CD4-positive, alpha-beta memory T cell (primary cell): ENCODE results near the gene CACNA1B. TPM values are rescaled to one million over a fixed set of nuclear protein-coding genes. Genes with fewer than 3 reads are reported as not detected.

ENCODE experiments used
- CTCF ChIA-PET: fragments of 350-600 bp; sonication (Branson Sonifier 250); formaldehyde crosslinking; loops from one replicate; lab custom pipeline; 2021; ENCODE audit warnings: inconsistent platforms; ENCODE audit not compliant: partially characterized antibody; lab: Charles Lee
- POLR2A ChIA-PET: fragments of 350-600 bp; sonication (Branson Sonifier 250); formaldehyde crosslinking; loops from one replicate; lab custom pipeline; 2021; ENCODE audit not compliant: partially characterized antibody; lab: Charles Lee
- DNase-seq, 5 donors: peaks; one replicate each; pipeline versions ENCODE4 v3.0.0 to v3.0.0-alpha.2; 2020 to 2022; ENCODE audit warnings: mixed read lengths in 1 of 5
- H3K27ac ChIP-seq: one replicate; pipeline ENCODE4 v1.7.0; 2013; ENCODE audit warnings: low read depth, low read length
- H3K27me3 ChIP-seq: 2 replicates; pipeline ENCODE4 v1.7.0; 2013; ENCODE audit warnings: mild to moderate bottlenecking, low read length, moderate library complexity; ENCODE audit not compliant: insufficient read depth
- H3K36me3 ChIP-seq: 2 replicates; pipeline ENCODE4 v1.7.0; 2013; ENCODE audit warnings: mild to moderate bottlenecking, low read length, moderate library complexity; ENCODE audit not compliant: insufficient read depth
- H3K4me1 ChIP-seq: 2 replicates; pipeline ENCODE4 v1.7.0; 2013; ENCODE audit warnings: mild to moderate bottlenecking, low read length, moderate library complexity; ENCODE audit not compliant: insufficient read depth
- H3K4me3 ChIP-seq, 2 donors: one replicate each; pipeline ENCODE4 v1.7.0; 2013; ENCODE audit warnings: low read length in 2 of 2, mild to moderate bottlenecking in 1 of 2
- H3K9me3 ChIP-seq, 2 donors: one replicate each; pipeline ENCODE4 v1.7.0; 2013; ENCODE audit warnings: low read length in 2 of 2, control low read depth in 1 of 2; ENCODE audit not compliant: control insufficient read depth in 1 of 2
- H3K27ac Mint-ChIP-seq, 7 donors: one replicate each; pipeline ENCODE4 v1.8.0; 2020 to 2021; ENCODE audit warnings: mixed read lengths in 7 of 7, mild to moderate bottlenecking in 6 of 7, inconsistent platforms in 3 of 7, moderate library complexity in 3 of 7
- H3K27me3 Mint-ChIP-seq, 2 donors: one replicate each; pipeline ENCODE4 v1.8.0; 2020 to 2021; ENCODE audit warnings: mixed read lengths in 2 of 2
- H3K36me3 Mint-ChIP-seq, 2 donors: one replicate each; pipeline ENCODE4 v1.8.0; 2020 to 2021; ENCODE audit warnings: mixed read lengths in 2 of 2, inconsistent platforms in 1 of 2, mild to moderate bottlenecking in 1 of 2
- H3K4me1 Mint-ChIP-seq, 4 donors: one replicate each; pipeline ENCODE4 v1.8.0; 2020 to 2021; ENCODE audit warnings: mixed read lengths in 4 of 4, mild to moderate bottlenecking in 1 of 4
- H3K4me3 Mint-ChIP-seq, 8 donors: one replicate each; pipeline ENCODE4 v1.8.0; 2020 to 2021; ENCODE audit warnings: mixed read lengths in 8 of 8, mild to moderate bottlenecking in 7 of 8, moderate library complexity in 6 of 8, inconsistent platforms in 3 of 8
- H3K9me3 Mint-ChIP-seq, 8 donors: one replicate each; pipeline ENCODE4 v1.8.0; 2020 to 2021; ENCODE audit warnings: mixed read lengths in 8 of 8, mild to moderate bottlenecking in 5 of 8, inconsistent platforms in 3 of 8, moderate library complexity in 1 of 8
- intact Hi-C: fragments of 100-400 bp; cut with micrococcal nuclease; formaldehyde crosslinking; loops from one replicate; pipeline ENCODE4 v1.15.1; 2023
- polyA plus RNA-seq, 2 donors: library from polyadenylated mRNA; unstranded; fragments of 300-500 nt; fragmentation: Illumina TruSeq; gene quantifications; one replicate each; pipeline ENCODE4 v1.2.3, GENCODE V29; 2021
- total RNA-seq, 2 experiments: library from RNA; stranded (reverse); gene quantifications; one replicate each; pipeline ENCODE4 v1.2.3, GENCODE V29; 2021

Gene CACNA1B
- total and polyA plus RNA-seq, 4 experiments from 2014 or later: not detected

DNA sequence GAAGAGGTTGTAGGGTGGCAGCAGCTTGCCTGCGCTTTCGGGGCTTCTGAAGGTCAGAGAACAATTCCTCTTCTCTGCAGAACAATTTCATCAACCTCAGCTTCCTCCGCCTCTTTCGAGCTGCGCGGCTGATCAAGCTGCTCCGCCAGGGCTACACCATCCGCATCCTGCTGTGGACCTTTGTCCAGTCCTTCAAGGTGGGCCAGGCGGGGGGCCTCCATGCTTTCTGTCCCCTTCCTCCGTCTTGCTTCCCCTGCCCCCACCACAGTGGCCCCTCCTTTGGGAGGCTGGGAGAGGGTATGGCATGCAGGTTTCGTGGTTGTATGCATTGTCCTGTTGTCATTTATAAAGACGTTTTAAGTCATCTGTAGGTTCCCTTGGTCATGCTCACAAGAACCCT lies 195.8 kb downstream of the CACNA1B start:
- Histone ChIP-seq H3K36me3 (no peaks in the 10 kb centered on the region), H3K4me3 (no peak overlapping the region), H3K27me3 (no peaks in the 10 kb centered on the region), H3K9me3 (no peaks in the 10 kb centered on the region), H3K4me1 (no peaks in the 10 kb centered on the region), H3K27ac (no peak overlapping the region)
- ChIA-PET CTCF (no interaction called here), POLR2A (no interaction called here)
- H3K27ac Mint-ChIP-seq: no peak overlapping the region
- H3K4me3 Mint-ChIP-seq: no peak overlapping the region
- no peaks in the 10 kb centered on the region for H3K9me3 Mint-ChIP-seq
- H3K36me3 Mint-ChIP-seq: no peaks in the 10 kb centered on the region
- intact Hi-C loops: no loop called here
- DNase-seq: no peak
- H3K4me1 Mint-ChIP-seq: no peaks in the 10 kb centered on the region
- peaks cover 17 to 18% of the 10 kb centered on the region in 2 donors for H3K27me3 Mint-ChIP-seq

- DNase-seq: no peak
- POLR2A ChIA-PET: no interaction called here
Observed at GRCh38 chr9:138073808-138074207, 196.2 kb downstream of the CACNA1B start.

GRCh38 chr9:138074516-138074915 lies 196.9 kb downstream of the CACNA1B start:
- CTCF ChIA-PET: no interaction called here
- no peak overlapping the region for H3K4me3 Mint-ChIP-seq
- Histone ChIP-seq H3K4me1 (no peaks in the 10 kb centered on the region), H3K27me3 (no peaks in the 10 kb centered on the region), H3K36me3 (no peaks in the 10 kb centered on the region), H3K4me3 (no peak overlapping the region), H3K27ac (no peak overlapping the region), H3K9me3 (no peaks in the 10 kb centered on the region)
- no peak overlapping the region for H3K27ac Mint-ChIP-seq
- DNase-seq: no peak
- H3K36me3 Mint-ChIP-seq: no peaks in the 10 kb centered on the region
- H3K27me3 Mint-ChIP-seq: peaks cover 18 to 24% of the 10 kb centered on the region in 2 donors
- POLR2A ChIA-PET: no interaction called here
- no peaks in the 10 kb centered on the region for H3K4me1 Mint-ChIP-seq
- no peaks in the 10 kb centered on the region for H3K9me3 Mint-ChIP-seq
- intact Hi-C loops: no loop called here

More at GRCh38 chr9:138073808-138074207, 196.2 kb downstream of the CACNA1B start:
- Mint-ChIP-seq H3K27ac (no peak overlapping the region), H3K4me3 (no peak overlapping the region), H3K27me3 (peaks cover 18 to 21% of the 10 kb centered on the region in 2 donors), H3K4me1 (no peaks in the 10 kb centered on the region), H3K36me3 (no peaks in the 10 kb centered on the region), H3K9me3 (no peaks in the 10 kb centered on the region)
- no peak overlapping the region for H3K27ac ChIP-seq
- intact Hi-C loops: no loop called here
- CTCF ChIA-PET: no interaction called here
- no peaks in the 10 kb centered on the region for H3K9me3 ChIP-seq
- H3K36me3 ChIP-seq: no peaks in the 10 kb centered on the region
- no peaks in the 10 kb centered on the region for H3K4me1 ChIP-seq
- no peak overlapping the region for H3K4me3 ChIP-seq
- H3K27me3 ChIP-seq: no peaks in the 10 kb centered on the region

DNA sequence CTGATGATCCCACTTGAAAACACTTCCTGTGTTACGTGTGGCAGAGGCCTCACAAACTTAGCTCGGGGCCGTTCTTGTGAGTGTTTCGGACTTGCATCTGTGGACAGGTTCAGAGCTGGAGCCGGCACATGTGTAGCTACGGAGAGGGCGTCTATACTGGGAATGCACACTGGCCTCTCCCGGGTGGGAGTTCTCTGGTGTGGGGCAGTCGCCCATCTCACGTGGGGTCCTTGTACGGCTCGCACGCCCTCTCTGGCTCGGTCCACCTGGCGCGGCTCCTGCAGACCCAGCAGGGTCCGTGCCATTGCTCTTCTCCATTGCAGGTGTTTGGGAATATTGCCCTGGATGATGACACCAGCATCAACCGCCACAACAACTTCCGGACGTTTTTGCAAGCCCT lies 197.9 kb downstream of the CACNA1B start:
- Histone ChIP-seq H3K4me1 (no peaks in the 10 kb centered on the region), H3K4me3 (no peak overlapping the region), H3K9me3 (no peaks in the 10 kb centered on the region), H3K36me3 (no peaks in the 10 kb centered on the region), H3K27me3 (no peaks in the 10 kb centered on the region), H3K27ac (no peak overlapping the region)
- Mint-ChIP-seq H3K4me3 (no peak overlapping the region), H3K36me3 (no peaks in the 10 kb centered on the region), H3K9me3 (no peaks in the 10 kb centered on the region), H3K27ac (no peak overlapping the region), H3K27me3 (peaks cover 22 to 29% of the 10 kb centered on the region in 2 donors), H3K4me1 (no peaks in the 10 kb centered on the region)
- no peak for DNase-seq
- ChIA-PET POLR2A (no interaction called here), CTCF (no interaction called here)
- intact Hi-C loops: no loop called here

GRCh38 chr9:138075961-138076649 lies 198.5 kb downstream of the CACNA1B start:
- H3K27ac ChIP-seq: no peak overlapping the region
- no peaks in the 10 kb centered on the region for H3K27me3 ChIP-seq
- no peaks in the 10 kb centered on the region for H3K36me3 ChIP-seq
- no peaks in the 10 kb centered on the region for H3K9me3 Mint-ChIP-seq
- no peak for DNase-seq
- H3K4me3 ChIP-seq: no peak overlapping the region
- no peak overlapping the region for H3K4me3 Mint-ChIP-seq
- no peaks in the 10 kb centered on the region for H3K36me3 Mint-ChIP-seq
- intact Hi-C loops: no loop called here
- H3K9me3 ChIP-seq: no peaks in the 10 kb centered on the region
- peaks cover 20 to 31% of the 10 kb centered on the region in 2 donors for H3K27me3 Mint-ChIP-seq
- H3K4me1 Mint-ChIP-seq: no peaks in the 10 kb centered on the region
- H3K4me1 ChIP-seq: no peaks in the 10 kb centered on the region
- ChIA-PET POLR2A (no interaction called here), CTCF (no interaction called here)
- H3K27ac Mint-ChIP-seq: no peak overlapping the region

- no peak overlapping the region for H3K4me3 Mint-ChIP-seq
- Histone ChIP-seq H3K4me3 (no peak overlapping the region), H3K27me3 (no peaks in the 10 kb centered on the region), H3K36me3 (no peaks in the 10 kb centered on the region), H3K27ac (no peak overlapping the region), H3K4me1 (no peaks in the 10 kb centered on the region), H3K9me3 (no peaks in the 10 kb centered on the region)
- H3K9me3 Mint-ChIP-seq: no peaks in the 10 kb centered on the region
- intact Hi-C loops: no loop called here
- H3K4me1 Mint-ChIP-seq: no peaks in the 10 kb centered on the region
- CTCF ChIA-PET: no interaction called here
- H3K27me3 Mint-ChIP-seq: peaks cover 23 to 31% of the 10 kb centered on the region in 2 donors
- POLR2A ChIA-PET: no interaction called here
- DNase-seq: no peak
- no peak overlapping the region for H3K27ac Mint-ChIP-seq
- no peaks in the 10 kb centered on the region for H3K36me3 Mint-ChIP-seq
Observed at GRCh38 chr9:138076650-138077009, 199.0 kb downstream of the CACNA1B start.

DNA sequence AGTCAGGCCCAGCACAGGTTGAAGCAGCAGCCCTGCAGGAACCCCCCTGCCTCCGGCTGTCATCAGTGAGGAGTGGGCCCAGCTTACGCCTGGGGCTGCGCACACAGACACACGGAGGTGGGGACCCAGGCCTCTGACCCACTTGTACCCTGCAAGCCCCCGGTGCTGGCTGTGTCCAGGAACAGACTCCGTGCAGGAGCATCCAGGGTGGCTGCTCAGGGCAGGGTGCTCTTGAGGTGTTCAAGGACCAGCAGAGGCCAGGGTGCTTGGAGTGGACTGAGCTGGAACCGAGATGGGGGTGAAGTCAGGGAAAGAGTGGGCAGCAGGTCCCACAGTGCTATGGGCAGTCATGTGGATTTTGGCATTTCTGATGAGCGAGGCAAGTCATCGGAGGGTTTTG lies 199.5 kb downstream of the CACNA1B start:
- Histone ChIP-seq H3K27ac (no peak overlapping the region), H3K4me3 (no peak overlapping the region), H3K27me3 (no peaks in the 10 kb centered on the region), H3K4me1 (no peaks in the 10 kb centered on the region), H3K9me3 (no peaks in the 10 kb centered on the region), H3K36me3 (no peaks in the 10 kb centered on the region)
- Mint-ChIP-seq H3K4me1 (no peaks in the 10 kb centered on the region), H3K4me3 (no peak overlapping the region), H3K27me3 (peaks cover 22 to 29% of the 10 kb centered on the region in 2 donors), H3K27ac (no peak overlapping the region), H3K36me3 (no peaks in the 10 kb centered on the region), H3K9me3 (no peaks in the 10 kb centered on the region)
- intact Hi-C loops: no loop called here
- CTCF ChIA-PET: no interaction called here
- POLR2A ChIA-PET: no interaction called here
- no peak for DNase-seq
